ENCODE measurements around the gene ADH1A. TPM values are rescaled to one million over a fixed set of nuclear protein-coding genes. Genes with fewer than 3 reads are reported as not detected.
"Not testable (repeated sequence)": the region's sequence is repeated elsewhere in the genome, so short reads cannot be mapped to it uniquely, and the experiment has no call there.

The ADH1A gene
- polyA plus RNA-seq, 1 donor: 1.3 TPM

DNA sequence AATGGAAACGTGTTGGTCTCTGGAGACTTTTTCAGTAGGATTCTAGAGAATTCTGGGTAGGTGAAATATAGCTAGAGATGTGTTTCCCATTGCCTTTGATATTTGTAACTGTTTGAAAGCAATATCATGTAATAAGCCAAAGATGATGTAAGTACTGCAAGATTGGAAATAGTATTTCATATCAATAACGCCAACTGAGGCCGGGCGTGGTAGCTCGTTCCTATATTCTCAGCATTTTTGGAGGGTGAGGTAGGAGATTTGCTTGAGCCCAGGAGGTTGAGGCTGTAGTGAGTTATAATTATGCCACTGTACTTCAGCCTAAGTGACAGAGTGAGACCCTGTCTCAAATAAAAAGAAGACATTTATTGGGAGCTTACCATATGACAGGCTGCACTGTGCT lies 9.5 kb downstream of the ADH1A start:
- no peaks in the 10 kb centered on the region for H3K9me3 ChIP-seq (ENCODE audit: control insufficient read depth, low read depth, low read length)
- no peaks in the 10 kb centered on the region for H3K4me1 ChIP-seq (ENCODE audit: control insufficient read depth, insufficient read depth, low read length)
- no peaks in the 10 kb centered on the region for H3K36me3 ChIP-seq (ENCODE audit: control insufficient read depth, insufficient read depth, low read length)
- no peak overlapping the region for H3K27ac ChIP-seq (ENCODE audit: low read length)
- DNase-seq: no peak
- WGBS (ENCODE audit: insufficient coverage, low lambda C conversion rate): 90% methylated on average over 5 of the region's 5 CpGs
- no peaks in the 10 kb centered on the region for H3K27me3 ChIP-seq (ENCODE audit: control insufficient read depth, insufficient read depth, low read length)
- no peak overlapping the region for H3K4me3 ChIP-seq (ENCODE audit: low read length)

DNA sequence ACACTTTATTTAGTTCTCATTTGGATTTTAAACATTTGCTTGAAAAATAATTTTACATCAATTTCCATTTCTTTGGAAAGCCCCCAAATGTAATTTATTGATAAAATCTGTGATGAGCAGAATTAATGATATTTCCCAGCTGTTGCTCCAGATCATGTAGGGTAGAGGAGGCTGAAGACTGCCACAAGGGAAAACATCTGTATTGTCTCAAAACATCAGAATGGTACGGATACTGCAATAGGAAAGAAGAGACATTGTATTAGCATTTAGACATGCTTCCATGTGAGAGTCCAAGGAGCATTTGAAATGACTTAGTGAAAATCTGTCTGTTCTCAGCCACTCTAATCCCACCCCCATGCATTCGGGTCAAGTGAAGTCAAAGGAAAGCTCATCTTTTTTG lies 14.4 kb downstream of the ADH1A start:
- Histone ChIP-seq H3K4me1 (ENCODE audit: control insufficient read depth, insufficient read depth, low read length) (no peaks in the 10 kb centered on the region), H3K27me3 (ENCODE audit: control insufficient read depth, insufficient read depth, low read length) (no peaks in the 10 kb centered on the region), H3K9me3 (ENCODE audit: control insufficient read depth, low read depth, low read length) (no peaks in the 10 kb centered on the region), H3K27ac (ENCODE audit: low read length) (no peak overlapping the region), H3K36me3 (ENCODE audit: control insufficient read depth, insufficient read depth, low read length) (no peaks in the 10 kb centered on the region), H3K4me3 (ENCODE audit: low read length) (no peak overlapping the region)
- 83% methylated on average over 1 of the region's 2 CpGs for WGBS (ENCODE audit: insufficient coverage, low lambda C conversion rate)
- DNase-seq: peak in 1 of 2 donors; percentile 6

- no peaks in the 10 kb centered on the region for H3K27me3 ChIP-seq (ENCODE audit: control insufficient read depth, insufficient read depth, low read length)
Observed at GRCh38 chr4:99275885-99276284, 14.9 kb downstream of the ADH1A start.

DNA sequence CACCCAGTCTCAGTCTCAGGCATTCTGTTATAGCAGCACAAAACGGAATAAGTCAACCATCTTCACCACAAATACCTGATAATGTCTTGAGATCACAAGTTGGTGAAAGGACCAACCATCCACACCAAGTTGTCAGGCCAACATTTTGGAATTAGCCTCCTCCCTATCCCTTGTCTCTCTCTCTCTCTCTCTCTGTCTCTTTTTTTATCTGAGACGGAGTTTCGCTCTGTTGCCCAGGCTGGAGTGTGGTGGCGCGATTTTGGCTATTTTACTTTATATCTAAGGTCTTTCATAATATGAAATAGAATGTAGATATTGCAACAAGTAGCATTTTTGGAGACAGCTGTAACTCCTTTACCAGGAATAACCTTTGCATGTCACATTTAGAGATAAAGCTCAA lies 15.7 kb downstream of the ADH1A start:
- Histone ChIP-seq H3K27ac (ENCODE audit: low read length) (no peak overlapping the region), H3K4me1 (ENCODE audit: control insufficient read depth, insufficient read depth, low read length) (no peaks in the 10 kb centered on the region), H3K27me3 (ENCODE audit: control insufficient read depth, insufficient read depth, low read length) (no peaks in the 10 kb centered on the region), H3K36me3 (ENCODE audit: control insufficient read depth, insufficient read depth, low read length) (no peaks in the 10 kb centered on the region), H3K9me3 (ENCODE audit: control insufficient read depth, low read depth, low read length) (no peaks in the 10 kb centered on the region), H3K4me3 (ENCODE audit: low read length) (no peak overlapping the region)
- no peak for DNase-seq
- 100% methylated on average over 4 of the region's 5 CpGs for WGBS (ENCODE audit: insufficient coverage, low lambda C conversion rate)

More at GRCh38 chr4:99275885-99276284, 14.9 kb downstream of the ADH1A start:
- no peaks in the 10 kb centered on the region for H3K4me1 ChIP-seq (ENCODE audit: control insufficient read depth, insufficient read depth, low read length)
- H3K36me3 ChIP-seq (ENCODE audit: control insufficient read depth, insufficient read depth, low read length): no peaks in the 10 kb centered on the region
- H3K27ac ChIP-seq (ENCODE audit: low read length): peak overlapping the region; percentile 51
- WGBS (ENCODE audit: insufficient coverage, low lambda C conversion rate): no CpG with 5 or more reads among the region's 3 CpGs
- peak; percentile 14 to 64 for DNase-seq
- H3K4me3 ChIP-seq (ENCODE audit: low read length): no peak overlapping the region
- H3K9me3 ChIP-seq (ENCODE audit: control insufficient read depth, low read depth, low read length): no peaks in the 10 kb centered on the region

- Histone ChIP-seq H3K4me1 (ENCODE audit: control insufficient read depth, insufficient read depth, low read length) (no peaks in the 10 kb centered on the region), H3K27ac (ENCODE audit: low read length) (no peak overlapping the region), H3K27me3 (ENCODE audit: control insufficient read depth, insufficient read depth, low read length) (no peaks in the 10 kb centered on the region), H3K36me3 (ENCODE audit: control insufficient read depth, insufficient read depth, low read length) (no peaks in the 10 kb centered on the region), H3K4me3 (ENCODE audit: low read length) (no peak overlapping the region), H3K9me3 (ENCODE audit: control insufficient read depth, low read depth, low read length) (no peaks in the 10 kb centered on the region)
- WGBS (ENCODE audit: insufficient coverage, low lambda C conversion rate): 100% methylated on average over 1 of the region's 2 CpGs
- DNase-seq: no peak
Observed at GRCh38 chr4:99273704-99274103, 17.1 kb downstream of the ADH1A start.

DNA sequence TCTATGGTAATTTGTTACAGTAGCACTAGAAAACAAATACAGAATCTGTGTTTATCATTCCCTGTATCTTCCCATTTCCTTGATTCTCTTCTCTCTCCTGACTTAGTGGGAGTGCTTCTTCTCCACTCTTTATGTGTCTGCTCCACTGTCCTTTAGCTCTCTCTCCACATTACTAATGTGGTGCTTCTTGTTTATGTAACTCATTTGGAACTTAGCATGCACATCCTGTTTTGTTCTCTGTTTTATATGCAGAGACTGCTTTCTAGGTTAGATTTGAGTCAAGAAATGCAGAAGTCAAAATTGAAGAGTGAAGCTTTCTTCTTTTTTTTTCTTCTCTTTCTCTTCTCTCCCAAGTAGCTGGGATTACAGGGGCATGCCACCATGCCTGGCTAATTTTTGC lies 25.9 kb downstream of the ADH1A start:
- Histone ChIP-seq H3K4me1 (ENCODE audit: control insufficient read depth, insufficient read depth, low read length) (no peaks in the 10 kb centered on the region), H3K36me3 (ENCODE audit: control insufficient read depth, insufficient read depth, low read length) (no peaks in the 10 kb centered on the region), H3K27me3 (ENCODE audit: control insufficient read depth, insufficient read depth, low read length) (no peaks in the 10 kb centered on the region), H3K4me3 (ENCODE audit: low read length) (no peak overlapping the region), H3K27ac (ENCODE audit: low read length) (no peak overlapping the region), H3K9me3 (ENCODE audit: control insufficient read depth, low read depth, low read length) (no peaks in the 10 kb centered on the region)
- no peak for DNase-seq

- no peaks in the 10 kb centered on the region for H3K36me3 ChIP-seq (ENCODE audit: control insufficient read depth, insufficient read depth, low read length)
- no peaks in the 10 kb centered on the region for H3K27me3 ChIP-seq (ENCODE audit: control insufficient read depth, insufficient read depth, low read length)
- no CpG with 5 or more reads among the region's 4 CpGs for WGBS (ENCODE audit: insufficient coverage, low lambda C conversion rate)
- H3K4me3 ChIP-seq (ENCODE audit: low read length): no peak overlapping the region
- H3K4me1 ChIP-seq (ENCODE audit: control insufficient read depth, insufficient read depth, low read length): no peaks in the 10 kb centered on the region
- H3K9me3 ChIP-seq (ENCODE audit: control insufficient read depth, low read depth, low read length): no peaks in the 10 kb centered on the region
- DNase-seq: no peak
- H3K27ac ChIP-seq (ENCODE audit: low read length): no peak overlapping the region
Observed at GRCh38 chr4:99252746-99253145, 38.0 kb downstream of the ADH1A start.

- H3K4me3 ChIP-seq (ENCODE audit: low read length): no peak overlapping the region
- no peaks in the 10 kb centered on the region for H3K36me3 ChIP-seq (ENCODE audit: control insufficient read depth, insufficient read depth, low read length)
- WGBS (ENCODE audit: insufficient coverage, low lambda C conversion rate): 100% methylated on average over 1 of the region's 1 CpG
- H3K4me1 ChIP-seq (ENCODE audit: control insufficient read depth, insufficient read depth, low read length): no peaks in the 10 kb centered on the region
- no peak for DNase-seq
- no peaks in the 10 kb centered on the region for H3K9me3 ChIP-seq (ENCODE audit: control insufficient read depth, low read depth, low read length)
- no peak overlapping the region for H3K27ac ChIP-seq (ENCODE audit: low read length)
- H3K27me3 ChIP-seq (ENCODE audit: control insufficient read depth, insufficient read depth, low read length): no peaks in the 10 kb centered on the region
Observed at GRCh38 chr4:99248714-99249113, 42.1 kb downstream of the ADH1A start.

GRCh38 chr4:99235955-99236354 lies 54.8 kb downstream of the ADH1A start:
- Histone ChIP-seq H3K27me3 (ENCODE audit: control insufficient read depth, insufficient read depth, low read length) (no peaks in the 10 kb centered on the region), H3K4me1 (ENCODE audit: control insufficient read depth, insufficient read depth, low read length) (no peaks in the 10 kb centered on the region), H3K27ac (ENCODE audit: low read length) (no peak overlapping the region), H3K4me3 (ENCODE audit: low read length) (no peak overlapping the region), H3K36me3 (ENCODE audit: control insufficient read depth, insufficient read depth, low read length) (no peaks in the 10 kb centered on the region), H3K9me3 (ENCODE audit: control insufficient read depth, low read depth, low read length) (no peaks in the 10 kb centered on the region)
- no peak for DNase-seq
- 82% methylated on average over 1 of the region's 1 CpG for WGBS (ENCODE audit: insufficient coverage, low lambda C conversion rate)

DNA sequence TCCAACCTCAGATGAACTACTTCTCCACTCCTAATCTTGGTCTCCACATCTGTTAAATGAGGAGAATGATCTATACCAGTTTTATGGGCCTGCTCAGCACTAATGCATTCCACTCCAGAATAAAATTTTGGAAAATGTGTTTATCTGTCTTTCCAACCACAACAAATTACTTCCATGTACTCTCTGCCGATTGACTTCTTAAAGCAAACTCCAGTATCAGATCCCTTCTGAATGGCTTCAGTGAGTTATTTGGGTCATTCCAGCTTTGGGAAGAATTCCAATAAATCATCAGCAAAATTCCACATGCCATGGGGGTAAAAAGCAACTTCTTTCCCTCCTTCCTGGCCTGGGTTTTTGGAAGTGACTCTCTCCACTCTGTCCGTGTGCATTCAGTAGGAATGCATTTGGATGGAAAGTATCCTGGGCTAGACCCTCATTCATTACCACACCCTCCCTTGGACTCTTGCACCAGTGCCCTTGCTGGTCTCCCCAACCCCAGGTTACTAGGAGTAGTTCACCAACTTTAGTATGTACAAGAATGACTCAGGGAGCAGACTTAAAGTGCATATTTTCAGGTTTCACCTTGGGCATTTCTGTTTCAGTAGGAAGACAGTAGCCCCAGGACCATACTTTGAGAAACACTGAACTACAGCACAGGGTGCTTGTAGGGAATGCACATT lies 56.3 kb downstream of the ADH1A start:
- H3K27me3 ChIP-seq (ENCODE audit: control insufficient read depth, insufficient read depth, low read length): no peaks in the 10 kb centered on the region
- DNase-seq: no peak
- no peaks in the 10 kb centered on the region for H3K9me3 ChIP-seq (ENCODE audit: control insufficient read depth, low read depth, low read length)
- H3K36me3 ChIP-seq (ENCODE audit: control insufficient read depth, insufficient read depth, low read length): no peaks in the 10 kb centered on the region
- no peak overlapping the region for H3K4me3 ChIP-seq (ENCODE audit: low read length)
- WGBS (ENCODE audit: insufficient coverage, low lambda C conversion rate): no CpG with 5 or more reads among the region's 2 CpGs
- H3K27ac ChIP-seq (ENCODE audit: low read length): no peak overlapping the region
- H3K4me1 ChIP-seq (ENCODE audit: control insufficient read depth, insufficient read depth, low read length): no peaks in the 10 kb centered on the region

GRCh38 chr4:99233397-99233796 lies 57.4 kb downstream of the ADH1A start:
- H3K36me3 ChIP-seq (ENCODE audit: control insufficient read depth, insufficient read depth, low read length); H3K27ac ChIP-seq (ENCODE audit: low read length); H3K27me3 ChIP-seq (ENCODE audit: control insufficient read depth, insufficient read depth, low read length); H3K4me3 ChIP-seq (ENCODE audit: low read length); H3K4me1 ChIP-seq (ENCODE audit: control insufficient read depth, insufficient read depth, low read length); H3K9me3 ChIP-seq (ENCODE audit: control insufficient read depth, low read depth, low read length): not testable (repeated sequence)
- DNase-seq: peak in 1 of 2 donors; percentile 12
- WGBS (ENCODE audit: insufficient coverage, low lambda C conversion rate): 67% methylated on average over 1 of the region's 2 CpGs
